Measurements from ENCODE around the gene NUB1. TPM values are rescaled to one million over a fixed set of nuclear protein-coding genes. Genes with fewer than 3 reads are reported as not detected.

Gene NUB1
- polyA plus RNA-seq, 1 of the 3 experiments (the other 2 are of a cell fraction): 54.0 TPM

DNA sequence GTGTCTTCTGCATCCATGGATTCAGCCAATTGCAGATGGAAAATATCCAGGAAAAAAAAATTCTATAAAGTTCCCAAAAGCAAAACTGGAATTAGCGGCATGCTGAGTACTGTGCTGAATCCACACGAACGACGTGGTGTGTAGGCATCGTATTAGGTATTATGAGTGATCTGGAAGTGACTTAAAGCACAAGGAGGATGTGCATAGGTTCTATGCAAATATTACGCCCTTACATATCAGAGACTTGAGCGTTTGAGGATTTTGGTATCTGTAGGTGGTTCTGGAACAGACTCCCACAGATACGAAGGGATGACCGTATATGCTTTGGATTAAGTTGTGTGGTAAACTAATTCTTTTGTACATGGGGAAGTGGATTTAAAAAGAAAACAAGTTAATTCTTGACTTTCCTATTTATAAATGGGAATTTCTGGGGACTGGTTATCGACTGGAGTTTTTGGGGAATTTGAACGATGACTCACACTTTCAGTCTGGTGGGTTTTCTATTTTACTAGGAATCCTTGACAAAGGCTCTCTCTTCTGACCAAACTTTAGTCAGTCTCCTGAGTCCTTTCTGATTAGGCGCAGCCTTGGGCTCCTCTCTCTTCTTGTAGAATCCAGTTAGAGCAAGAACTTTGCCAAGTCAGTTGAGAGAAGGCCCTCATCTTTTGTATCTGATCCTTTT is 5.4 kb upstream of the NUB1 start:
- POLR2A ChIA-PET: no interaction called here
- H3F3A ChIP-seq (replicated peaks; ENCODE audit: insufficient read depth): peaks cover 8% of the 10 kb centered on the region

GRCh38 chr7:151337346-151337745 is 4.3 kb upstream of the NUB1 start:
- Histone ChIP-seq H4K20me1 (ENCODE audit: insufficient read depth) (no peaks in the 10 kb centered on the region), H3K9ac (no peak overlapping the region), H3K4me2 (no peak overlapping the region), H3K27ac (ENCODE audit: low read depth in 2 of 2, low read length in 1 of 2) (no peak overlapping the region), H3K36me3 (replicated peaks in 1 of 2; ENCODE audit: control insufficient read depth in 1 of 2, insufficient read depth in 2 of 2, low read length in 1 of 2) (no peaks in the 10 kb centered on the region), H3K4me1 (ENCODE audit: control insufficient read depth in 1 of 2, insufficient read depth in 2 of 2, low read depth in 1 of 2, low read length in 1 of 2) (peaks cover 0 to 3% of the 10 kb centered on the region in 2 experiments; a peak in 2 of 4 replicates), H3K9me3 (no peaks in the 10 kb centered on the region), H3K9me2 (no peaks in the 10 kb centered on the region), H3K79me2 (ENCODE audit: insufficient read depth) (peaks cover 5% of the 10 kb centered on the region), H3K27me3 (ENCODE audit: insufficient read depth) (no peaks in the 10 kb centered on the region), H3K4me3 (ENCODE audit: low read depth in 2 of 2, low read length in 1 of 2) (no peak overlapping the region), H3F3A (replicated peaks; ENCODE audit: insufficient read depth) (peaks cover 9% of the 10 kb centered on the region), H2AFZ (ENCODE audit: low read depth) (no peak overlapping the region)
- POLR2A ChIA-PET: no interaction called here
- no peak for DNase-seq
- TF ChIP-seq MXI1 (IDR thresholded peaks at IDR 0.05; ENCODE audit: low read depth, low read length) (no peak), RFX5 (IDR thresholded peaks at IDR 0.05; ENCODE audit: low read length) (no peak)
- 100% methylated on average over 2 of the region's 2 CpGs for WGBS (ENCODE audit: low lambda C conversion rate)
- CTCF ChIA-PET: interaction anchor here (1.3 kb wide), 1 partner anchor 22 kb away, joined by 3 read pairs; no protein-coding TSS in a partner anchor

More for the DNA sequence above, 5.4 kb upstream of the NUB1 start:
- no peaks in the 10 kb centered on the region for H3K27me3 ChIP-seq (ENCODE audit: insufficient read depth)
- no peaks in the 10 kb centered on the region for H3K9me2 ChIP-seq
- no peaks in the 10 kb centered on the region for H3K79me2 ChIP-seq (ENCODE audit: insufficient read depth)
- no peaks in the 10 kb centered on the region for H3K9me3 ChIP-seq
- DNase-seq: no peak
- TF ChIP-seq EZH2phosphoT487 (IDR thresholded peaks at IDR 0.05; ENCODE audit: borderline replicate concordance, low read depth): no peak
- TF ChIP-seq NFIC (IDR thresholded peaks at IDR 0.05; ENCODE audit: borderline replicate concordance): no peak
- TF ChIP-seq MEF2A (IDR thresholded peaks at IDR 0.05; ENCODE audit: borderline replicate concordance, low read depth): no peak
- TF ChIP-seq TCF12 (IDR thresholded peaks at IDR 0.05): no peak
- no peak for TF ChIP-seq TAF1 (IDR thresholded peaks at IDR 0.05; ENCODE audit: borderline replicate concordance, low read depth, low read length)
- H4K20me1 ChIP-seq (ENCODE audit: insufficient read depth): no peaks in the 10 kb centered on the region
- H3K4me1 ChIP-seq (ENCODE audit: control insufficient read depth in 1 of 2, insufficient read depth in 2 of 2, low read depth in 1 of 2, low read length in 1 of 2): peaks cover 0 to 2% of the 10 kb centered on the region in 2 experiments; a peak in 1 of 4 replicates
- no peak overlapping the region for H3K4me2 ChIP-seq
- WGBS (ENCODE audit: low lambda C conversion rate): 79% methylated on average over 12 of the region's 12 CpGs
- no peak overlapping the region for H3K4me3 ChIP-seq (ENCODE audit: low read depth in 2 of 2, low read length in 1 of 2)
- H3K36me3 ChIP-seq (replicated peaks in 1 of 2; ENCODE audit: control insufficient read depth in 1 of 2, insufficient read depth in 2 of 2, low read length in 1 of 2): no peaks in the 10 kb centered on the region
- no peak overlapping the region for H2AFZ ChIP-seq (ENCODE audit: low read depth)
- no peak overlapping the region for H3K9ac ChIP-seq
- H3K27ac ChIP-seq (ENCODE audit: low read depth in 2 of 2, low read length in 1 of 2): no peak overlapping the region
- CTCF ChIA-PET: interaction anchor here (1.3 to 13.4 kb wide), 4 partner anchors 14 to 168 kb away, joined by 3 to 152 read pairs (median 12); no protein-coding TSS in a partner anchor

- 87% methylated on average over 3 of the region's 3 CpGs for WGBS (ENCODE audit: low lambda C conversion rate)
- H3F3A ChIP-seq (replicated peaks; ENCODE audit: insufficient read depth): peaks cover 9% of the 10 kb centered on the region
- ChIA-PET POLR2A (no interaction called here), CTCF (interaction anchor here (0.7 to 1.2 kb wide), 3 partner anchors 21 to 34 kb away, joined by 3 to 5 read pairs (median 4); no protein-coding TSS in a partner anchor)
- H3K36me3 ChIP-seq (replicated peaks in 1 of 2; ENCODE audit: control insufficient read depth in 1 of 2, insufficient read depth in 2 of 2, low read length in 1 of 2): peaks cover 2 to 4% of the 10 kb centered on the region in 2 experiments
- no peaks in the 10 kb centered on the region for H3K9me2 ChIP-seq
- peaks cover 6 to 13% of the 10 kb centered on the region in 2 experiments for H3K4me1 ChIP-seq (ENCODE audit: control insufficient read depth in 1 of 2, insufficient read depth in 2 of 2, low read depth in 1 of 2, low read length in 1 of 2)
- H3K4me3 ChIP-seq (ENCODE audit: low read depth in 2 of 2, low read length in 1 of 2): no peak overlapping the region
- DNase-seq: no peak
- no peak overlapping the region for H3K9ac ChIP-seq
- no peak overlapping the region for H2AFZ ChIP-seq (ENCODE audit: low read depth)
- no peaks in the 10 kb centered on the region for H3K9me3 ChIP-seq
- H3K27ac ChIP-seq (ENCODE audit: low read depth in 2 of 2, low read length in 1 of 2): no peak overlapping the region
- H3K27me3 ChIP-seq (ENCODE audit: insufficient read depth): no peaks in the 10 kb centered on the region
- H3K4me2 ChIP-seq: no peak overlapping the region
- H3K79me2 ChIP-seq (ENCODE audit: insufficient read depth): peaks cover 19% of the 10 kb centered on the region
- no peaks in the 10 kb centered on the region for H4K20me1 ChIP-seq (ENCODE audit: insufficient read depth)
- TF ChIP-seq, protein P1, sequence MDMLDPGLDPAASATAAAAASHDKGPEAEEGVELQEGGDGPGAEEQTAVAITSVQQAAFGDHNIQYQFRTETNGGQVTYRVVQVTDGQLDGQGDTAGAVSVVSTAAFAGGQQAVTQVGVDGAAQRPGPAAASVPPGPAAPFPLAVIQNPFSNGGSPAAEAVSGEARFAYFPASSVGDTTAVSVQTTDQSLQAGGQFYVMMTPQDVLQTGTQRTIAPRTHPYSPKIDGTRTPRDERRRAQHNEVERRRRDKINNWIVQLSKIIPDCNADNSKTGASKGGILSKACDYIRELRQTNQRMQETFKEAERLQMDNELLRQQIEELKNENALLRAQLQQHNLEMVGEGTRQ (IDR thresholded peaks at IDR 0.05; ENCODE audit: borderline replicate concordance, low read depth, low read length): no peak
- TF ChIP-seq TAF1 (IDR thresholded peaks at IDR 0.05; ENCODE audit: borderline replicate concordance, low read depth, low read length) (no peak), MEF2A (IDR thresholded peaks at IDR 0.05; ENCODE audit: borderline replicate concordance, low read depth) (no peak), RAD21 (IDR thresholded peaks at IDR 0.05; ENCODE audit: low read length) (no peak), FOSL2 (IDR thresholded peaks at IDR 0.05; ENCODE audit: borderline replicate concordance, low read depth) (no peak), PBX3 (IDR thresholded peaks at IDR 0.05) (no peak), NFIC (IDR thresholded peaks at IDR 0.05; ENCODE audit: borderline replicate concordance) (no peak), EZH2phosphoT487 (IDR thresholded peaks at IDR 0.05; ENCODE audit: borderline replicate concordance, low read depth) (no peak), ZBTB33 (IDR thresholded peaks at IDR 0.05; ENCODE audit: borderline replicate concordance, low read depth) (no peak), CHD2 (IDR thresholded peaks at IDR 0.05; ENCODE audit: low read length, partially characterized antibody) (no peak), YY1 (IDR thresholded peaks at IDR 0.05; ENCODE audit: low read depth) (no peak)
- TF ChIP-seq, protein P2, sequence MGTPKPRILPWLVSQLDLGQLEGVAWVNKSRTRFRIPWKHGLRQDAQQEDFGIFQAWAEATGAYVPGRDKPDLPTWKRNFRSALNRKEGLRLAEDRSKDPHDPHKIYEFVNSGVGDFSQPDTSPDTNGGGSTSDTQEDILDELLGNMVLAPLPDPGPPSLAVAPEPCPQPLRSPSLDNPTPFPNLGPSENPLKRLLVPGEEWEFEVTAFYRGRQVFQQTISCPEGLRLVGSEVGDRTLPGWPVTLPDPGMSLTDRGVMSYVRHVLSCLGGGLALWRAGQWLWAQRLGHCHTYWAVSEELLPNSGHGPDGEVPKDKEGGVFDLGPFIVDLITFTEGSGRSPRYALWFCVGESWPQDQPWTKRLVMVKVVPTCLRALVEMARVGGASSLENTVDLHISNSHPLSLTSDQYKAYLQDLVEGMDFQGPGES (IDR thresholded peaks at IDR 0.05; ENCODE audit: low read depth, low read length): no peak
Observed at GRCh38 chr7:151338809-151339208, 2.8 kb upstream of the NUB1 start.

Measured in SK-N-SH (cell line).